Stimulated activated CD4-positive, alpha-beta T cell treated with anti-CD3 and anti-CD28 coated beads, Interleukin-15, amount 100 ng/mL, for 48 hours (primary cell): Measurements from ENCODE around the gene MYF5.
"Not testable (repeated sequence)": the region's sequence is repeated elsewhere in the genome, so short reads cannot be mapped to it uniquely, and the experiment has no call there.

Source experiments
- DNase-seq, 2 donors: peaks; one replicate each; pipeline ENCODE4 v3.0.0-alpha.2; 2020; ENCODE audit warnings: low read depth in 2 of 2

MYF5 gene

GRCh38 chr12:80716696-80717469, at the start of gene MYF5:
TSS of gene MYF5 (plus strand) at chr12:80716912. CDS start at chr12:80717064, 152 bp downstream.
- no peak for DNase-seq

- no peak for DNase-seq
Observed at GRCh38 chr12:80670214-80670613, 46.5 kb upstream of the MYF5 start.

GRCh38 chr12:80676042-80676636, 40.6 kb upstream of the MYF5 start:
- DNase-seq: not testable (repeated sequence)

GRCh38 chr12:80676856-80677255, 39.9 kb upstream of the MYF5 start:
- no peak for DNase-seq

- no peak for DNase-seq
Observed at GRCh38 chr12:80677994-80678393, 38.7 kb upstream of the MYF5 start.

- no peak for DNase-seq
Observed at GRCh38 chr12:80679346-80680131, 37.2 kb upstream of the MYF5 start.

GRCh38 chr12:80681287-80681686, 35.4 kb upstream of the MYF5 start:
- DNase-seq: no peak

GRCh38 chr12:80681786-80682185, 34.9 kb upstream of the MYF5 start:
- no peak for DNase-seq

GRCh38 chr12:80684077-80684495, 32.6 kb upstream of the MYF5 start:
- DNase-seq: no peak

GRCh38 chr12:80690090-80690489, 26.6 kb upstream of the MYF5 start:
- no peak for DNase-seq

- DNase-seq: no peak
Observed at GRCh38 chr12:80690513-80690912, 26.2 kb upstream of the MYF5 start.

GRCh38 chr12:80692114-80692513, 24.6 kb upstream of the MYF5 start:
- no peak for DNase-seq

- DNase-seq: no peak
Observed at GRCh38 chr12:80697270-80697887, 19.3 kb upstream of the MYF5 start.

- no peak for DNase-seq
Observed at GRCh38 chr12:80698256-80698655, 18.5 kb upstream of the MYF5 start.

GRCh38 chr12:80698847-80699542, 17.7 kb upstream of the MYF5 start:
- DNase-seq: no peak

GRCh38 chr12:80700327-80700726, 16.4 kb upstream of the MYF5 start:
- no peak for DNase-seq

- no peak for DNase-seq
Observed at GRCh38 chr12:80701388-80701787, 15.3 kb upstream of the MYF5 start.

- DNase-seq: no peak
Observed at GRCh38 chr12:80702889-80703805, 13.6 kb upstream of the MYF5 start.

- no peak for DNase-seq
Observed at GRCh38 chr12:80704420-80704819, 12.3 kb upstream of the MYF5 start.

- DNase-seq: no peak
Observed at GRCh38 chr12:80707126-80707829, 9.4 kb upstream of the MYF5 start, which contains the start of gene MYF6. TSS of gene MYF6 (plus strand) at chr12:80707634. CDS start at chr12:80707720, 86 bp downstream.
